Posterior vena cava (tissue), 2 donors: ENCODE results near the gene C4orf51. TPM values are rescaled to one million over a fixed set of nuclear protein-coding genes. Genes with fewer than 3 reads are reported as not detected.

ENCODE experiments used
- DNase-seq: peaks from one replicate; pipeline ENCODE4 v3.0.0-alpha.2; 2020; ENCODE audit warnings: low spot score
- intact Hi-C, 2 donors: fragments of 100-400 bp; cut with DNase I; formaldehyde crosslinking; loops; one replicate each; pipeline versions ENCODE4 v1.14.1 to v1.14.2; 2022 to 2023
- total RNA-seq, 2 donors: library from RNA; stranded (reverse); fragmentation: NEBNext Ultra II Directional; extraction: Animal tissue kit (Norgen Biotek cat#: 25700); gene quantifications; one replicate each; pipeline ENCODE4 v1.2.1, GENCODE V29; 2021
- donor health status: DM: yes; HTN: yes; CAD: no.
- donor health status: DM: yes; HTN: yes; CAD: no.

Gene C4orf51
- total RNA-seq, 2 donors from 2014 or later, result not detected

DNA sequence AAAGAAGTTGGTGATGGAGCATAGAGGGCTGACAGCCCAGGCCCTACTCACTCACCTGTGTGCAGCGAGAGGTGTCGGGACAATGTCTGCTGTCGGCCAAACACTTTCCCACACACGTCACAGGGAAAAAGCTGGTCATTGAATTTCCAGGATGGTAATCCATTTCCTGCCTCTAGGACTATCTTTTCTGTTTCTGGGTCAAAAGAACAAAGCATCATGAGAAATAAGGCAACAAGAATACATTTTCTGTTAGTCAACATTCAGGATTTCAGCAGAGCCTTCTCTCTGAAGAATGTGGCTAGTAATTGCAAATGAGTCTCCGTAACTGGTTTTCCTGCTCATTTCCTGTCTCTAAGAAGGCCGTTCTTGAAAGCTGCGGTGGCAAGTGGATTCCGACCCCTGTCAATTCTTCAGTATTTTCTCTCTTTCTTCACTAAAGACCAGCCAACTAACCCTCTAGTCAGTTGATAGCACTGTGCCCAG is 99.4 kb downstream of the C4orf51 start:
- intact Hi-C loops, result no loop called here

DNA sequence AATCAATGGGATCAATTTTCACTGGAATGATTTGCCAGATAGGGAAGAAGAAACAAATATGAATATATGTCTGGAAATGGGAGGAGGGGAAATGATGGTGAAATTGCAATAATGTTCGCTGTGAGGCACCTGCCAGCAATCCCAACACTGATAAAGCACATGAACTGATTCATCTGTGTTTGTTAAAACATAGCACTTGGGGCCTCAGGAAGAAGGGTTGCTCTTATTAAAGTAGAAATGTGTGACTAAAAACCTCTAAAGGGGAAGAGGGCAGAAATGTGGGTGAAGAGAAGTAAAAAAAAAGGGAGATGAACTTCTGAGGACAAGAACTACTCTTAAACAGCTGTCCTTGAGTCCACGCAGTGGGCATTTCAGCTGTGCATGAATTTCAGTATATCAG is 101.4 kb downstream of the C4orf51 start:
- intact Hi-C loops, result no loop called here
- DNase-seq, result no peak

More for the DNA sequence above, 99.4 kb downstream of the C4orf51 start:
- DNase-seq, result no peak

Other genes starting within 250 kb of the C4orf51 start
- gene SMAD1, start 198.3 kb upstream of the C4orf51 start, total RNA-seq, result 10 to 100 TPM; 17.6 to 18.5 TPM
- gene MMAA, start 60.8 kb upstream of the C4orf51 start, total RNA-seq, result 1 to 10 TPM; 5.8 to 6.9 TPM